ENCODE data around the gene FYB2. TPM values are rescaled to one million over a fixed set of nuclear protein-coding genes. Genes with fewer than 3 reads are reported as not detected.
A peak's percentile ranks its signal among the peaks of the same experiment; 100 is the strongest.

The FYB2 gene
- total and polyA plus RNA-seq, 10 of the 15 experiments (the other 5 are each of a cell fraction or from before 2014, with no cell fraction given) = 0.04 to 0.16 (median 0.05) TPM; not detected in 4

- no peak overlapping the region for H3K4me3 ChIP-seq
- H2AFZ ChIP-seq (ENCODE audit: control insufficient read depth, low read depth, low read length) = no peak overlapping the region
- ChIA-PET CTCF (interaction anchor here (0.6 to 3.6 kb wide), 14 partner anchors 10 to 1445 kb away, joined by 3 to 20 read pairs (median 7); no protein-coding TSS in a partner anchor), RAD21 (ENCODE audit: unreplicated experiment) (interaction anchor here (1.0 to 1.6 kb wide), 3 partner anchors 16 to 237 kb away, joined by 4 to 11 read pairs (median 5); no protein-coding TSS in a partner anchor), POLR2A (no interaction called here), SMC1A (ENCODE audit: uncharacterized antibody, unreplicated experiment) (interaction anchor here (1.2 to 2.1 kb wide), 6 partner anchors 18 to 1536 kb away, joined by 3 to 7 read pairs (median 4); no protein-coding TSS in a partner anchor)
- FAIRE-seq (no peak), ATAC-seq (no peak), DNase-seq (ENCODE audit: low read depth, low spot score) (no peak)
- 0% methylated on average over 1 of the region's 1 CpG for WGBS (ENCODE audit: insufficient coverage, insufficient replicate concordance, low lambda C conversion rate, missing lambda C conversion rate)
- in situ Hi-C loops (cut with MboI) = no loop called here
- no peaks in the 10 kb centered on the region for H3K4me1 ChIP-seq (ENCODE audit: control insufficient read depth, insufficient read depth, low read length)
- H4K20me1 ChIP-seq (ENCODE audit: control insufficient read depth, insufficient read depth) = no peaks in the 10 kb centered on the region
- no TSS peak for BruUV-seq (replicated peaks)
- H3K4me2 ChIP-seq (ENCODE audit: control insufficient read depth, insufficient read depth) = no peak overlapping the region
- no peaks in the 10 kb centered on the region for H3K79me2 ChIP-seq (ENCODE audit: control insufficient read depth, insufficient read depth, low read length)
- H3K36me3 ChIP-seq (ENCODE audit: control insufficient read depth in 2 of 2, insufficient read depth in 2 of 2, low read length in 1 of 2) = no peaks in the 10 kb centered on the region
- no peak overlapping the region for H3K9ac ChIP-seq (ENCODE audit: control insufficient read depth, insufficient read depth, low read length)
- H3K9me3 ChIP-seq (replicated peaks; ENCODE audit: control insufficient read depth, insufficient read depth, low read length) = no peaks in the 10 kb centered on the region
- no peak for TF ChIP-seq ZBTB4 (CRISPR knock-in tag; IDR thresholded peaks at IDR 0.05)
- TF ChIP-seq SPI1 (IDR thresholded peaks at IDR 0.05; ENCODE audit: borderline replicate concordance, insufficient read depth, low read depth, low read length) = 0 out of 2 replicates have a peak, but pooled peaks have one; percentile 25
- peaks cover 0 to 1% of the 10 kb centered on the region in 2 experiments; a peak in 2 of 4 replicates for H3K27me3 ChIP-seq (replicated peaks in 1 of 2; ENCODE audit: control insufficient read depth in 2 of 2, insufficient read depth in 2 of 2, low read length in 1 of 2)
- H3K27ac ChIP-seq (ENCODE audit: control insufficient read depth, insufficient read depth) = no peak overlapping the region
- intact Hi-C loops (cut with micrococcal nuclease; ENCODE audit: unreplicated experiment) = loop anchor here (2.0 to 5.0 kb wide), 4 partner anchors 63 to 1534 kb away; no protein-coding TSS in a partner anchor
Observed at GRCh38 chr1:56821462-56821797, 2.2 kb upstream of the FYB2 start.

All from GM12878 (cell line).